Activated CD4-positive, alpha-beta T cell treated with anti-CD3 and anti-CD28 coated beads for 36 hours (primary cell): ENCODE measurements around the gene DNAJC5G. TPM values are rescaled to one million over a fixed set of nuclear protein-coding genes. Genes with fewer than 3 reads are reported as not detected.
A peak's percentile ranks its signal among the peaks of the same experiment; 100 is the strongest.

ENCODE experiments used
- ATAC-seq: fragments of 200-7000 bp; cut with Tn5 transposase; one replicate; pipeline ENCODE4 v1.10.0; 2021; ENCODE audit warnings: mild to moderate bottlenecking, moderate library complexity
- CTCF ChIA-PET: fragments of 350-600 bp; sonication (Branson Sonifier 250); formaldehyde crosslinking; loops from one replicate; lab custom pipeline; 2021; ENCODE audit warnings: antibody characterized with exemption; lab: Charles Lee
- POLR2A ChIA-PET: fragments of 350-600 bp; sonication (Branson Sonifier 250); formaldehyde crosslinking; loops from one replicate; lab custom pipeline; 2021; ENCODE audit warnings: antibody characterized with exemption, inconsistent platforms; lab: Charles Lee
- DNase-seq: peaks from one replicate; pipeline ENCODE4 v3.0.0-alpha.2; 2020
- H3K27ac Mint-ChIP-seq: one replicate; pipeline ENCODE4 v1.8.0; 2021; ENCODE audit warnings: mixed read lengths
- H3K27me3 Mint-ChIP-seq: one replicate; pipeline ENCODE4 v1.8.0; 2021; ENCODE audit warnings: mixed read lengths
- H3K36me3 Mint-ChIP-seq: one replicate; pipeline ENCODE4 v1.8.0; 2021; ENCODE audit warnings: low read depth, mixed read lengths
- H3K4me1 Mint-ChIP-seq: one replicate; pipeline ENCODE4 v1.8.0; 2021; ENCODE audit warnings: mixed read lengths
- H3K4me3 Mint-ChIP-seq: one replicate; pipeline ENCODE4 v1.8.0; 2021; ENCODE audit warnings: mild to moderate bottlenecking, moderate library complexity, mixed read lengths
- H3K9me3 Mint-ChIP-seq: one replicate; pipeline ENCODE4 v1.8.0; 2021; ENCODE audit warnings: low read depth, mixed read lengths
- intact Hi-C, 2 experiments: fragments of 100-400 bp; cut with DNase I in 1 of 2; cut with micrococcal nuclease in 1 of 2; formaldehyde crosslinking; loops; one replicate each; pipeline versions ENCODE4 v1.14.2 to v1.15.1; 2022 to 2024; cut with DNase I, micrococcal nuclease
- total RNA-seq, 2 experiments: library from RNA; stranded (reverse); gene quantifications; one replicate each; pipeline ENCODE4 v1.2.3, GENCODE V29; 2021

Gene DNAJC5G
- total RNA-seq, 2 experiments from 2014 or later = not detected

- no peaks in the 10 kb centered on the region for H3K9me3 Mint-ChIP-seq
- CTCF ChIA-PET = interaction anchor here (1.3 to 3.9 kb wide), 3 partner anchors 29 to 51 kb away, joined by 3 to 37 read pairs (median 14); partner anchors contain the start of gene TRIM54
- DNase-seq = no peak
- H3K27ac Mint-ChIP-seq = no peak overlapping the region
- H3K27me3 Mint-ChIP-seq = peaks cover 13% of the 10 kb centered on the region
- POLR2A ChIA-PET = interaction anchor here (1.0 kb wide), 1 partner anchor 52 kb away, joined by 6 read pairs; no protein-coding TSS in a partner anchor
- intact Hi-C loops = loop anchor here in 1 of 2 experiments (5.0 kb wide), 1 partner anchor 51 kb away; no protein-coding TSS in a partner anchor
- no peaks in the 10 kb centered on the region for H3K36me3 Mint-ChIP-seq
- no peak for ATAC-seq
- H3K4me1 Mint-ChIP-seq = peaks cover 2% of the 10 kb centered on the region
- no peak overlapping the region for H3K4me3 Mint-ChIP-seq
These were observed 23.5 kb upstream of the DNAJC5G start for GRCh38 chr2:27251766-27252165.

DNA sequence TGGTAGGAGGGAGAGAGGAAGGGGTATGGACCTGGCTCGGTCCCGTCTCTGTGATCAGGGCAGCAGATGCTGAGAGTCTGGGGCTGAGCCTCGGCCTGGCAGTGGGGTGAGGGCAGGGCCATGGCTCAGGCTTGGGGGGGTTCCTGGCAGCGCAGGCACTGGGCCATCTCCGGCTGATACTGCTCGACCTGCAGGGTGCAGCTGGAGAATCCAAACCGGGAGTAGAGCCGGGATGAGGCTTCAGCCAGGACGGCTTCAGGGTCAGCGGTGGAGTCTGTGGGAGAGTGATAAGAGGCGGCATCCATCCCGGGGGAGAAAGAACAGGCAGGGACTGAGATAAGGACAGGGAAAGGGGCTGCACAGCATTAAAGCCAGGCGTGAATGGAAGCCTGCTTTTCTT, 20.0 kb upstream of the DNAJC5G start:
- Mint-ChIP-seq H3K4me1 (peaks cover 2% of the 10 kb centered on the region), H3K27ac (no peak overlapping the region), H3K27me3 (peaks cover 27% of the 10 kb centered on the region), H3K36me3 (no peaks in the 10 kb centered on the region), H3K9me3 (no peaks in the 10 kb centered on the region), H3K4me3 (no peak overlapping the region)
- ChIA-PET POLR2A (no interaction called here), CTCF (interaction anchor here (0.9 to 1.5 kb wide), 3 partner anchors 19 to 48 kb away, joined by 3 read pairs; no protein-coding TSS in a partner anchor)
- no peak for DNase-seq
- ATAC-seq = no peak
- intact Hi-C loops = no loop called here

DNA sequence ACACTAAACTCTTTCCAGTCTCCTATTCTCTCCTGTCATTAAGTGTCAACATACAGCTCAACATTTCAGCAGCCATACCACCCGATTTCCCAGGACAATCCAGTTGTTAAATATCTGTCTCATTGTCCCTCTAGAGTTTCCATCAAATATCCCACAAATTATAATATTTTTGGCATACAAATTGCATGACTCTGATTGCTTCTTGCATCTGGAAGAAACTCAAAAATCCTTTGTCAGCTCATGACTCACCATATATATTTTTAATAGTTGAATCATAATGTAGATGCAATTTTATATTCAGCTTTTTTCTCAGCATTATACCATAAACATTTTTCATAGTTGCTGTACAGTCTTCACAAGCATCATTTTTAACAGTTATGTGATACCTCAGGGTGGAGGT, 19.6 kb upstream of the DNAJC5G start:
- Mint-ChIP-seq H3K36me3 (no peaks in the 10 kb centered on the region), H3K4me3 (no peak overlapping the region), H3K9me3 (no peaks in the 10 kb centered on the region), H3K27me3 (peaks cover 30% of the 10 kb centered on the region), H3K27ac (no peak overlapping the region), H3K4me1 (no peaks in the 10 kb centered on the region)
- intact Hi-C loops = no loop called here
- ChIA-PET POLR2A (no interaction called here), CTCF (interaction anchor here (0.9 to 1.5 kb wide), 3 partner anchors 18 to 48 kb away, joined by 3 read pairs; no protein-coding TSS in a partner anchor)
- DNase-seq (no peak), ATAC-seq (no peak)

GRCh38 chr2:27256855-27257454, 18.3 kb upstream of the DNAJC5G start:
- Mint-ChIP-seq H3K4me3 (no peak overlapping the region), H3K36me3 (no peaks in the 10 kb centered on the region), H3K4me1 (peaks cover 4% of the 10 kb centered on the region), H3K27me3 (peaks cover 42% of the 10 kb centered on the region), H3K27ac (no peak overlapping the region), H3K9me3 (no peaks in the 10 kb centered on the region)
- POLR2A ChIA-PET = no interaction called here
- CTCF ChIA-PET = interaction anchor here (0.5 to 1.2 kb wide), 3 partner anchors 14 to 47 kb away, joined by 4 to 5 read pairs (median 4); no protein-coding TSS in a partner anchor
- intact Hi-C loops = no loop called here
- ATAC-seq = no peak
- DNase-seq = no peak

- Mint-ChIP-seq H3K4me1 (peaks cover 4% of the 10 kb centered on the region), H3K27ac (no peak overlapping the region), H3K4me3 (no peak overlapping the region), H3K9me3 (no peaks in the 10 kb centered on the region), H3K27me3 (peaks cover 44% of the 10 kb centered on the region), H3K36me3 (no peaks in the 10 kb centered on the region)
- ATAC-seq (no peak), DNase-seq (no peak)
- intact Hi-C loops = no loop called here
- ChIA-PET CTCF (no interaction called here), POLR2A (no interaction called here)
These were observed 17.2 kb upstream of the DNAJC5G start for GRCh38 chr2:27258051-27258450.

DNA sequence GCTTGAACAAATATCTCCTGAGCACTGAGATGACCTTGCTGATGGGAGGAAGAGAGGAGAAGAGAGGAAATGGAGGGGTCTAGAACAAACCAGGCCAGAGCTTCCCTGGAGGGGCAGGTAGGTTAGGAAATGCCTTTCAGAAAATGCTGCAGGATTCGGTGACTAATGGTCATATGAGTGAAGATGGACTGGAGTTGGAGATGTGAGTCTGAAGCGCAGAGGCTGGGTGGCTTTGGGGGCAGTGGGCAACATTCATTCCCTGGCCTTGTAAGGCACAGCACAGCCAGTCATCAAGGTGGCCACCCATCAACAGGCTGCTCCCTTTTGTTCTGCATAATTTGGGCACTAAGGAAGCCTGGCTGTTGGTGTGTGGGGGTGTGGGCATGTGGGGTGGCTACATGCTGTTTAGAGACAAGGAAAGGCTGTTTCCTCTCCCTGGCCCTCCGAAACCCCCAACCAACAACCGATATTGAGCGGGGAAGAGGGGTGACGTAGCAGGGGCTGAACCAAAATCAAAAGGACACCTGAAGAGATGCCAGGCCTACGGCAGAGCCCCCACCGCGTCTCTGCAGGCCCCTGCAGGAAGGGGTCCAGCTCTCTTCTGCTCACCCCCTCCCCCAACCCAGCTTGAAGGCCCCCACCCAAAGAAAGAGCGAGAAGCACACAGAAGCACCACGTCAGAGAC, 13.8 kb upstream of the DNAJC5G start:
- no peaks in the 10 kb centered on the region for H3K36me3 Mint-ChIP-seq
- no peak for ATAC-seq
- ChIA-PET CTCF (interaction anchor here (2.7 to 6.3 kb wide), 2 partner anchors 19 to 42 kb away, joined by 16 to 82 read pairs; partner anchors contain the start of gene TRIM54), POLR2A (interaction anchor here (0.7 kb wide), 1 partner anchor 103 kb away, joined by 3 read pairs; no protein-coding TSS in a partner anchor)
- H3K9me3 Mint-ChIP-seq = no peaks in the 10 kb centered on the region
- H3K27me3 Mint-ChIP-seq = peaks cover 53% of the 10 kb centered on the region
- DNase-seq = no peak
- H3K27ac Mint-ChIP-seq = no peak overlapping the region
- H3K4me3 Mint-ChIP-seq = peak overlapping the region; percentile 13
- H3K4me1 Mint-ChIP-seq = peaks cover 23% of the 10 kb centered on the region
- intact Hi-C loops = loop anchor here (5.0 kb wide), 2 partner anchors 46 to 414 kb away; partner anchors contain the start of genes DPYSL5 (in 1 of the 2) and UCN (in 1 of the 2)

DNA sequence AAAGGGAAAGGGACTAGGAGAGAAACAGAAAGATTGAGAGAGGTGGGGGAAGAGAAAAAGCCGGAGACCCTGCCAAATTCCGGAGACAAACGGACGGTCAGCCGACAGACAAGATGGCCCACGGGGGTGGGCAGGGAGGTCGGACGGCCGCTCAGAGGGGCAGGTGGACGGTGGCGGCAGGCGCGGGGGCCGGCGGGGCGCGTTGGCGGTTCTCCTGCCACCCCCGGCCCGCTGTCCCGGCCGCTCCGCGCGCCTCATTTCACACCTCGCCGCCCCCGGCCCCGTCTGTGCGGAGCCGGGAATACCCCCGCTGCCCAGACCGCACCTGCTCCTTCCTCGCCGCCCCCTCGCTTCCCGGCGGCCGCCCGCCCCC, 13.3 kb upstream of the DNAJC5G start:
- Mint-ChIP-seq H3K4me3 (peak overlapping the region; percentile 13), H3K27ac (no peak overlapping the region), H3K36me3 (no peaks in the 10 kb centered on the region), H3K27me3 (peaks cover 53% of the 10 kb centered on the region), H3K4me1 (peaks cover 23% of the 10 kb centered on the region), H3K9me3 (no peaks in the 10 kb centered on the region)
- DNase-seq (peak; percentile 31), ATAC-seq (no peak)
- intact Hi-C loops = loop anchor here (2.0 to 5.0 kb wide), 3 partner anchors 45 to 415 kb away; partner anchors contain the start of genes ATRAID (in 1 of the 2), DPYSL5 (in 1 of the 2), SLC5A6 (in 1 of the 2) and UCN (in 1 of the 2)
- CTCF ChIA-PET = interaction anchor here (2.7 to 6.3 kb wide), 2 partner anchors 19 to 41 kb away, joined by 16 to 82 read pairs; partner anchors contain the start of gene TRIM54
- POLR2A ChIA-PET = no interaction called here

DNA sequence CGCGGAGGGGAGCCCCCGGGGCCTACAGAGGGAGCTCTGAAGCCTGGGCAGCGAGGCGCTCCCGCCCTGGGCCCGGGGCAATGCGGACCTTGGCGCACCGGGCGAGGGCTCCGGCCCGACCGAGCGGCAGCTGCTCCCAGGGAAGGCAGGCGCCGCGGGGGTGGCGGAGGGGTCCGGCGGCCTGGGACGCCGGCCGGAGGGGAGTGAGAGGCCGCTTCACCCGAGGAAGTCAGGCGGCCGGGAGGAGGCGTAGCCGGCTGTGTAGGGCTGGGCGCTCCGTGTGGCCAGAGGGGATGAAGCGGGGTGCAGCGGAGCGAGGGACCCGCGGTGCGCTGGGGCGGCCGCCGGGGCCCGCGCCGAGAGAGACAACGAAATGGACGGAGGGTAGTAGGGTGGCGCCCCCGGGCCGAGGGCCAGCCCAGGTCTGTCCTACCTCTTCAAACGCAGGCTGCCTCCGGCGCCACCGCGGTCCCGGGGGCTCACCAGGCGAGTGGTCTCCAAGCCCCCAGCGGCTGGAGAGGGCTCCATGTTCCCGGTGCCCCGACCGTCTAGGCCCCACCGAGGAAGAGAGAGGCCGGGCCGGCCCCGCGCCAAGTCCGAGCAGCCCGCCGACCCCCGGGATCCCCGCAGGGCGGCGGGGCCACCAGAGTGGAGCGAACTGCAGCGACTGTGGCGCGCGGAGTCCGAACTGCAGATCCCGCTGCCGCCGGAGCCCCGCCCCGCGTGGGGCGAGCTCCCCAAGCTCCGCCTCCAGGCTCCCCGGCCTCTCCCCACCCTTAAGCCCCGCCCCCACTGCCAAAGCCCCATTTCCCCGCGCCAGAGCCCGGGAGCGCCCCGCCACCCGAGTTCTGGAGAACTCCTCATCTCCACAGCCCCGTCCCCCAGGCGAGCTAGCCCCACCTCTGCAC, 12.6 kb upstream of the DNAJC5G start, which contains the start of gene SLC30A3:
Gene SLC30A3, minus strand, starts transcription at position 669 of the 908 bp plus-strand sequence. Its CDS starts 141 bp downstream, at position 528.
- peak; percentile 75 for ATAC-seq
- ChIA-PET CTCF (interaction anchor here (0.8 to 6.3 kb wide), 6 partner anchors 10 to 421 kb away, joined by 3 to 82 read pairs (median 8); partner anchors contain the start of gene TRIM54), POLR2A (no interaction called here)
- H3K27ac Mint-ChIP-seq = peak within 1 kb of the TSS; percentile 52
- no peaks in the 10 kb centered on the region for H3K36me3 Mint-ChIP-seq
- peaks cover 23% of the 10 kb centered on the region for H3K4me1 Mint-ChIP-seq
- DNase-seq = peak; percentile 85
- peaks cover 49% of the 10 kb centered on the region for H3K27me3 Mint-ChIP-seq
- no peaks in the 10 kb centered on the region for H3K9me3 Mint-ChIP-seq
- H3K4me3 Mint-ChIP-seq = peak within 1 kb of the TSS; percentile 71
- intact Hi-C loops = loop anchor here (1.0 to 5.0 kb wide), 4 partner anchors 18 to 415 kb away; partner anchors contain the start of genes ATRAID (in 1 of the 2), DPYSL5 (in 1 of the 2), SLC5A6 (in 1 of the 2) and UCN (in 1 of the 2)

- ATAC-seq (no peak), DNase-seq (peak; percentile 29)
- Mint-ChIP-seq H3K4me3 (peak overlapping the region; percentile 71), H3K9me3 (no peaks in the 10 kb centered on the region), H3K4me1 (peaks cover 23% of the 10 kb centered on the region), H3K27me3 (peaks cover 47% of the 10 kb centered on the region), H3K36me3 (no peaks in the 10 kb centered on the region), H3K27ac (peak overlapping the region; percentile 52)
- CTCF ChIA-PET = interaction anchor here (0.7 to 6.3 kb wide), 10 partner anchors 9 to 453 kb away, joined by 3 to 82 read pairs (median 4); partner anchors contain the start of gene TRIM54
- POLR2A ChIA-PET = no interaction called here
- intact Hi-C loops = loop anchor here (1.0 to 5.0 kb wide), 4 partner anchors 17 to 416 kb away; partner anchors contain the start of genes ATRAID (in 1 of the 2), DPYSL5 (in 1 of the 2), SLC5A6 (in 1 of the 2) and UCN (in 1 of the 2)
These were observed 11.7 kb upstream of the DNAJC5G start for GRCh38 chr2:27263287-27264252.
